ENCODE data around the gene FAM221B.
A peak's percentile ranks its signal among the peaks of the same experiment; 100 is the strongest.

FAM221B gene, protein sequence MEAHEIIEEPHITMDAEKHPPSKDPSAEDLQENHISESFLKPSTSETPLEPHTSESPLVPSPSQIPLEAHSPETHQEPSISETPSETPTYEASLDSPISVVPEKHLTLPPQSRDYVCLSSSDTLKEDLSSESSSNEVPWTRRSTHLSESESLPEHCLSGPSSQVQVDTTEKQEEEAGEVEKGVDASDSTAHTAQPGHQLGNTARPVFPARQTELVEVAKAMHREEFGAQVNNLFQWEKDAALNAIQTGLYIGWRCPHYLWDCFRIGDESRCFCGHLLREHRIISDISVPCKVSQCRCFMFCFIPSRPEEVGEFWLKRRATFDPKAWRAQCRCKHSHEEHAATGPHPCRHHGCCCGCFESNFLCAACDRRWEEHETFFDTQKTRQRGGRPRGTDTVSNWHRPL

DNA sequence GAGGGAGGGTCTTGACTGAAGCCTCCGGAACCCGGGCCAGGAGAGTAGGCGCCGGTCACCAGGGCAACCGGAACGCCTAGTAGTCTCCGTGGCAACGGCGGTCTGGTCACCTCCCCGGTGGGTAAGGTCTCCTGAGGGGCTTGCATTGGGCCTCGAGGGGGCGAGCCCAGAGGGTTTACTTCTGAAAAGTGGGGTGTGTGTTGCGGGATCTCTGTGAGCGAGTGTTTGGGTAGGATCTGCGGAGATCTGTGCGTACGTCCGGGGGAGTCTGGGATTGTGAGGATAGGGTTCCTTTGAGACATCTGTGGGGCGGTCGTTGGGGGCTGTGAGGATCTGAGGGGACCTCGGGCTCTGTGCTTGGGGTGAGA lies at the start of gene FAM221B:
FAM221B (minus strand) TSS at position 17 of the 368 bp plus-strand sequence. CDS start 2,571 bp downstream, outside the sequence.
- DNase-seq: peak in 1 of 6 experiments; percentile 54

DNA sequence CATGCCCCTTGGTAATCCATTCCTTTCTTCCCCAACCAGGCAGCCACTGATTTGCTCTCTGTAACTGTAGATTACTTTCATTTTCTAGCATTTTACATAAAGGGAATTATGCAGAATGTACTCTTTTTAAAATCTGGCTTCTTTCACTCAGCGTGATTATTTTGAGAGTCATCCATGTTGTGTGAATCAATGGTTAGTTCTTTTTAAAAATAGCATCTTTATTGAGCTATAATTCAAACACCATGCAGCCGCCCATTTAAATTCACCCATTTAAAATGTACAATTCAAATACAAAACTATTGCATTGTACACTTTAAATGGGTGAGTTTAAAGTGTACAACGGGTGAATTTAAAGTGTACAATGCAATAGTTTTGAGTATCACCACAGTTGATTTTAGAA lies 44.0 kb upstream of the FAM221B start:
- DNase-seq: no peak

DNA sequence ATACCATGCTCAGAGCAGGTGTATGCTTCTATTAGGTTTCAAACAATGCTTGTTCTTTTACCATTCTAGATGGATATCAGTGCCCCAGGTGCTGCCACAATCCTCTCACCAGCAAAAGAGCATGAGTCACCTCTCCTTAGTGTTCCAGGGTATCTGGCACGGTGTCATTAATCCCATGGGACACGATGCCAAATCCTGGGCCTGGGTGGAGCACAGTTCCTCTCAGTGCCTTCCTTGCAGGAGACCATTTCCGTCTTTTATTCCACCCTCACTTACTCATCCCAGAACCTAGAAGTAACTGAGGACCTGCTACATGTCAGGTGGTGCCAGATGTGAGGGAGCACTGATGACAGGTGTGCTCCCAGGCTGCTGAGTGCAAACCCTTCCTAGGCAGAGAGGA lies 43.0 kb upstream of the FAM221B start:
- DNase-seq: no peak

DNA sequence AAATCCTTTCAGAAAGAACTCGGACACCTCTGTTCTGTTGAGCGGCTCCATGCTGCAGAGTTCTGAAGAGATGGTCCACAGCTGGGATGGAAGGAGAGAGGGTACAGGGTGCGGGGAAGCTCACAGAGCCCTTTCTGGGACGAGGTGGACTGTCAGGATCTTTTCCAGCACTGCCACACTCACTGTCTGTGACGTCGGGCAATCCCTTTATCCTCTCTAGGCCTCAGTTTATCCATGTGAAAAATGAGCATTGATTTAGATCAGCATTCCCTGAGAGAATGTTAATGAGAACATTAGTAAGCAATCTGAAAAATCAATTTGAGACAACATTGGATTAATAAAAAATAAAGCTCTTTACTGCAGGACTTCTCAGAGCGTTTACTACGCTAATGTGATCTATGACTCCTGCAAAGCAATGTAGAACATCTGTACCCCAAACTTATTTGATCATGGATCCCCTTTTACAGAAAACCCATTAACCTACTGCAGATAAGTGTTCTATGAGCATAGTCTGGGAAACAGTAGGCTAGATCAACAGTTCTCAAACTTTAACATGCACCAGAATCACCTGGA lies 41.9 kb upstream of the FAM221B start, which contains the start of gene OR13J1:
OR13J1 (minus strand) TSS at position 51 of the 573 bp plus-strand sequence; CDS start at position 51, 0 bp downstream.
- DNase-seq: no peak

DNA sequence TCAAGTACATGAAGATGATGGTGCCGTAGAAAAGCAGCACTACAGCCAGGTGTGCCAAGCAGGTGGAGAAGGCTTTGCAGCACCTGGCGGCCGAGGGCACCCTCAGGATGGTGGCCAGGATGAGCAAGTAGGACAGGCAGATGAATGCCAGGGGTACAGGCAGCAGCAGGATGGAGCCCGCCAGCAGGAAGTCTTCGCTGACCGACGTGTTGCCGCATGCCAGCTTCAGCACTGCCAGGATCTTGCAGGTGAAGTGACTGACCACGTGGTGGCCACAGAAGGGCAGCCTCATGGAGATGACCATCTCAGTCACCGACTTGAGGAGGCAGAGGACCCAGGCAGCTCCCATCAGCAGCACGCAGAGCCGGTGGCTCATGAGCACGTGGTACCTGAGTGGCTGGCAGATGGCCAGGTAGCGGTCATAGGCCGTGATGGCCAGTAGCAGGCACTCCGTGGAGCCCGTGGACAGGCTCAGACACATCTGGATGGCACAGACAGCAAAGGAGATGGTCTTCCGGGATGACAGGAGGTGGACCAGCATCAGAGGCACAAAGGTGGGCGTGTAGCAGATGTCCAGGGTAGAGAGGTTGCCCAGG lies 41.2 kb upstream of the FAM221B start:
- DNase-seq: no peak

DNA sequence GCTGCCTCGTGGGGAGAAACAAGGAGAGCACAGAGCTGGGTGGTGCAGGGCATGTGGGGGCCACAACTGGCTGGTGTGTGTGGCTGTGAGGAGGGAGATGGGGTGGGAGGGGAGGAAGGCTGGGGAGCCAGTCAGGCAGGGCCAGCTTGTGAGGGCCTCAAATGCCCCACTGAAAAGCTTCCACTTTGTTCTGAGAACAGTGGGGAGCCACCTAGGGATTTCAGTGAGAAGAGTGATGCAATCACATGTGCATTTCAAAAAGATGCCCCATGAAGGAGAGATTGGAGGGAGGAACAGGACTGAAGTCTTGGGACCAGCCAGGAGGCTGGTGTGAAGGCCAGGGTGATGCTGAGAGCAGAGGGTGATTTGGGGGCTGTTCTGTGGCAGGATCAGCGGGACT lies 40.4 kb upstream of the FAM221B start:
- DNase-seq: no peak

DNA sequence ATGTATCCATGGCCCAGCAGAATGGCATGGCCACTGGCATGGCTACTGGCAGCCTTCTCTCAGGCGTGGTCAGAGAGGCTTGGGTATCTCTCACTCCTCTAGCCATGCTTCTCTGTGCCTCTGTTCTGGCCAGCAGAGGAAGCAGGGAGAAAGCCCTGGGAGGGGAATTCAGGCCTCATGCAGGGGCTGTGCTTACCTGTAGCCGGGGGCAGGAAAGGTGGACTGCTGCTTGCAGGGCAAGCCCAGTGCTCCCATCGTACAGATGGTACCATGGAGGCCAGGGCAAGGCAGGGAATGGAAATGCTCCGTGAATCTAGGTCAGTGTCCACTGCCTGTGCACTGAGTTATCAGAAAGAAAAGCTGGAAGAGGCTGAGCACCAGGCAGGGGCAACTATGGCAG lies 39.0 kb upstream of the FAM221B start:
- no peak for DNase-seq

DNA sequence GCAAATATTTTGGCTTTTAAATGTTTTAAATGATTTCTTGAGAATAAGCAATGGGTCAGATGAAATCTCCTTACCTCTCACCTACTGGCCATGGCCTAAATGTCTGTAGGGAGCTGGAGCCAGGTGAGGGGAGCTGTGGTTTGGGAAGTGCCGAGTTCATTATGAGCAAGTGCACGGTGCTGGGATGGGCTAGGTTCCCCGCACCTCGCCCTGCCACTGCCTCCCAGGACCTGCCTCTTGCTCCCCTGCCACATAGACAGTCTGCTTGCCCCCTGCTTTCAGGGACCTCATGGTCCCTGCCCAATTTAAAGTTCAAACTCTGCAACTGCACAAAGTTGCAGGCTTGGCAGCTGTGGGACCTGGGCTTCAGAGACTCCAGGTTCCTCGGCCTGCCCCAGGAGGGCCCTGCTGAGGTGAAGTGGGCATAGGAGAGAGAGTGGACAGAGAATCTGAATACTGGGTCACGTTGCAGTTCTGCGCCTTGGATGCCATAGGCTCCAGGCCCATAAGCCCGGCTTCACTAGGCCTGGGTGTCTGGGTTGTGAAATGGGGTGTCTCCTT lies 36.2 kb upstream of the FAM221B start:
- no peak for DNase-seq

DNA sequence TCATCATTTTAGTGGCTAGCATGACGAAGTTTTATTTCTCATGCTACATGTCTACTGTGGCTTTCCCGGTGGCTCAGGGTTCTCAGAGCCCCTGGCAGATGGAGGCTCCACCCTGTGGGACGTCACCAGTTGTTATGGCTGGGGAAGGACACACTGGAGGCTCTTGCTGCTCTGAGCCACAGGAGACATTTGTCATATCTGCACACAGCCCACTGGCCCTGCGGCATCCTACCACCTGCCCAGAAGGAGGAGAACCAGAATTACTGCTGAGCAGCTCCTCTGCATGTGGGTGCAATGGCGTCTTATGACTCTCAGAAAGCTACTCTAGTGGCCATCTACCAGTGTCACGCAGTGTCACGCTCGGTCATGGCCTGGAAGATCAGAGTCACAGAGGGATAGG lies 35.1 kb upstream of the FAM221B start:
- DNase-seq: no peak

DNA sequence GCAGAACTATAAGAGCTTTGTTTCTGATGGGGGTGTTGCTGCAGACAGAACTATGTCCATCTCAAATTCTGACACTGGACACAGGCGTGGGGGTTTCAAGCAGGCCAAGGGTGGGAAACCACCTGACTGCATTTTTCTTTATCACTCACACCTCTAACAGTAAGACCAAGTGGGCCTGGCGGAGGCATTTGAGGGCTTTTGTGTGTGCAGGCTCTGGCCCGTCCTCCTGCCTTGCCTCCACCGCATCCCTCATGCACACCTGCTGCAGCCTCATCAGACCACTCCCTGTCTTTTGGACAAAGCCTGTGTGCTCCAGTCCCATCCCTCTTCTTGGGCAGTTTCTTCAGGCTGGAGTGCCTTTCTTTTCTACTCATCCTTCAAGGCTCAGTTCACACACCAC lies 33.8 kb upstream of the FAM221B start:
- no peak for DNase-seq

DNA sequence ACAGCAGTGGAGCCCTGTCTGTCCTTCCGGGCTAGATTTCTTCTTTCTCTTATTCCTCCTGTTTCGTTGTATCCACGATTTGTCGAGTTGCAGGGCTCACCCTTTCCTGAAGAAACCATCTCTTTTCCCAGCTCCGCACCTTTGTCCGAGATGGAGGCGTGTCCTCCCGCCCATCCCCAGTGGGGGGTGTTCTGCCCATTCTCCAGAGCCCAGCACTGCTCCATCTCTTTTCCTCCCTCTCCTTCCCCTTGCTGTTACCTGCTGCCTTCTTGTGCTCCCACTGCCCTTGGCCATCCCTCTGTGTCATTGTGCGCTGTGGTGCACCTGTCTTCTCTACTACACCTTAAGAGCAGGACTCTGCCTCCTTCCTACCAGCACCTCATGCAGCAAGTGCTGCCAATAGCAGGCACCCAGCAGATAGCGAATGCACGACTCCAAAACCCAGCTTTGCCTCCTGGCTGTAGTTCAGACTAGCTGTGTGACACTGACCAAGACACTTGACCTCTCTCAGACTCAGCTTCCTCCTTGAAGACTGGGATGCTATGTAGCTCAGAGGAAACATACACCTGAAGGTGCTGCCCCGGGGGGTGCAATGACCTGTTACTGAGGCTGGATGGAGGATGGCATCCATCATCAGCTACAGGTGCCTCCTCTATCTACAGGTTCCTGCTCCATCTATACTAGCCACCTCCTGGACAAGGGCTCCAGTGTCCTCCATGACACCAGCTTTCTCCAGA lies 32.8 kb upstream of the FAM221B start:
- no peak for DNase-seq

DNA sequence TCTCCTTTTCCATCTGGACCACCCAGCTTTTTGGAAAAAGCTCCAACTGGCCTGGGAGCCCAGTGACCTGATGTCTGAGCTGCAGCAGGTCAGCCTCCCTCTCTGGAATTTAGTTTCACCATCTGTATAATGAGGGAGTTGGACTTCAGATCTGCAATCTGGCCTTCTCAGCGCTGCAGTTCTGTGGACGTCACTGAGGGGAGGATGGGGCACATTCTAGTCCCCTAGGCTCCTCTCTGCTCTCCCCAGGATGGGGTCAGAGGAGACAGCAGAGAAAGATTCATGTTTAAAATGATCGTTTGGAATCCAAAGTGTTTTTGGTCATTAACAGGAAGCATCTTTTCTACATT lies 31.4 kb upstream of the FAM221B start:
- DNase-seq: no peak

DNA sequence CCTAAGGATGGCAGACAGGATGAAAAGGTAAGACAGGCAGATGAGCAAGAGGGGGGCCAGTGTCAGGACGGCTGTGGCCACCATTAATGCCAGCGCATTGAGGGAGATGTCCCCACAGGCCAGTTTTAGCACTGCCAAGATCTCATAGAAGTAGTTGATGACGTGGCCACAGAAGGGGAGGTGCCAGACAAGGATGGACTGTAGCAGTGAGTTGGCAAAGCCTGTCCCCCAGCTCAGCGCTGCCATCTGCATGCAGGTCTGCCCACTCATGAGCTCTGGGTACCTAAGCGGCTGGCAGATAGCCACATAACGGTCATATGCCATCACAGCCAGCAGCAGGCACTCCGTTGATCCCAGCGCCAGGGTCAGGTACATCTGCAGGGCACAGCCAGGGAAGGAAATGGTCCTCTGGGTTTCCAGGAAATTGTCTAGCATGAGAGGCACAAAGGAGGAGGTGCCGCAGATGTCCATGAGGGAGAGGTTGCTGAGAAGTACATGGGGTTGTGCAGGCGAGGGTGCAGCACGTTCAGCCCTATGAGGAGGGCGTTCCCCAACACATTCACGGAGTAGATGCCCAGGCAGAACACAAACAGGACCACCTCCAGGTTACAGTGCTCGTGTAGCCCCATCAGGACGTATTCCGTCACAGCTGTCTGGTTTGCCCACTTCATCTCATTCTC lies 30.9 kb upstream of the FAM221B start:
- DNase-seq: no peak

DNA sequence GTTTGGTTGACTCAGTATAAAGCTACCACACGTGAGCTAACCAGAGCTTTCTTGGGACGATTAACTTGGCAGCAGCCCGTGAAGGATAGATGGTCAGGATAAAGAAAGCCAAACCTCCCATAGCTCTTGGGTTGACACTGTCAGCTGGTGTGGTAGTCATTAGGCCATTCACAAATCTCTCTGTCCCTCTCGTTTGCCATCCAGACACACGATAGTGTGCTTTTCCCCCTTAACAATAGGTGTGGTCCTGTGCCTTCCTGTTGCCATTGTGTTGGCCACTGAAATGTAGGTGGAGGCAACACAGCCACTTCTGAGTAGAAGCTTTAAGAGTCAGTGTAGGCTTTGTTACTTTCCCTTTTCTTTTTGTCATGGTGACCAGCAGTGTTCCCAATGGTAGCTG lies 29.9 kb upstream of the FAM221B start:
- no peak for DNase-seq

DNA sequence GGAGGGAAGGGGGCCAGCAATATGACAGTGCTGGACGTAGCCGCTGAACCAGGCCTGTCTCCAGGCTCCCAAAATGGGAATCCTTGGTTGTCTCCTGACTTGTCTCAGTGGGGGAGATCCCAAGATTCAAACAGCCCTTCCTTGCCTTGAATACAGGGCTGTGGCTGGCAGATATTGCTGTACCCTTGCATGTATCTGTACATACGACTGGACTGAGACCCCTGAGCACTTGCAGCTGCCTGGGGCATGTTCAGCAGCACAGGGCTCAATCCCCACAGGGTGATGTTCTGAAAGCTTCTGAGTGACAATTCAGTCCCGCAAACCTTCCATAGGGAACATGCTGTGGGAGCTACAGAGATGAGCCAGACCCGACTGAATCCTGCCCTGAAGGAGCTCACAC lies 28.4 kb upstream of the FAM221B start:
- DNase-seq: no peak

DNA sequence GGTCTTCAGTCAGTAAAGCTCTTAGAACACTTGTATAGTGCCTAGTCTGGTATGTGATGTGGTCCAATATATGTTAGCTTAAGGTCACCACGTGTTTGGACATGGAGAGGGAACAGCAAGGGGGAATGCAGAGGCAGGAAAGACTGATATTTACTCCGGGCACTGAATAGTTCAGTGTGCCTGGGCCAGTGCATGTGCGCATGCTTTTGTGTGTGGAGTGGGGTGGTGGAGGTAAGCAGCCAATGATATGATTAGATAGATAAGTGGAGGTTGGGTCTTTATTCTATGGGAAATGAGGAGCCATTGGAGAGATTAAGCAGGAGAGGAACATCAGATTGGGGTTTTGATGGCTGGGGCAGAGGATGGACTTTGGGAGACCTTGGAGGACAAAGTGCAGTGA lies 27.7 kb upstream of the FAM221B start:
- DNase-seq: no peak

DNA sequence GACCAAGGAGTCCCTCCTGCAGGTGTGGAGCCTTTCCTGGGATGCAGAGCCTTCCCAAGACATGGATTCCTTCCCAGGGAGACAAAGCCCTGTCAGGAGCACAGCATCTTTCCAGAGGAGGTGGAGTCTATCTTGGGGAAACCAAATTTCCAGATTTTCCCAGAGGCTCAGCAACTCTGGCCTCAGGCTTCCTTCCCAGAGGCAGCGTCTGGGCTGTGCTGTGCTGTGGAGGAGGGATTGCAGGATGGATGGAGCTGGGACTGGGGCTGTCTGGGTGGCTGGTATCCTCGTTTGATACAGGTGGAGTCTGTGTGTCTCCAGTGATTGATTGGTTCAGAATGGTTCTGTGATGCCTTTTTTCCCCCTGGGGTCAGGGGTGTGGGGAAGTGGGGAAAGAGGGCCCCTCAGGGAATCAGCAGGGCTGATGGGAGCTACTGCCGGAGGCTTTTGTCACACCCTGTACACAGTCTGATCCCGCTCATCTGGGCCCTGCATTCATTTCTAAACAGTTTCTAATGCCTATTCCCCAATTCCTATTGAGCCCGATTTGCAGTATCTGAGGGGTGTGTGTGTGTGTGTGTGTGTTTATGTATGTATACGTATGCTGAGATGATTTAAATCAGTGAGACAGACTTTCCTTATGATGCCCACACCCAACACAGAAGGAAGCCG lies 25.7 kb upstream of the FAM221B start:
- DNase-seq: no peak

DNA sequence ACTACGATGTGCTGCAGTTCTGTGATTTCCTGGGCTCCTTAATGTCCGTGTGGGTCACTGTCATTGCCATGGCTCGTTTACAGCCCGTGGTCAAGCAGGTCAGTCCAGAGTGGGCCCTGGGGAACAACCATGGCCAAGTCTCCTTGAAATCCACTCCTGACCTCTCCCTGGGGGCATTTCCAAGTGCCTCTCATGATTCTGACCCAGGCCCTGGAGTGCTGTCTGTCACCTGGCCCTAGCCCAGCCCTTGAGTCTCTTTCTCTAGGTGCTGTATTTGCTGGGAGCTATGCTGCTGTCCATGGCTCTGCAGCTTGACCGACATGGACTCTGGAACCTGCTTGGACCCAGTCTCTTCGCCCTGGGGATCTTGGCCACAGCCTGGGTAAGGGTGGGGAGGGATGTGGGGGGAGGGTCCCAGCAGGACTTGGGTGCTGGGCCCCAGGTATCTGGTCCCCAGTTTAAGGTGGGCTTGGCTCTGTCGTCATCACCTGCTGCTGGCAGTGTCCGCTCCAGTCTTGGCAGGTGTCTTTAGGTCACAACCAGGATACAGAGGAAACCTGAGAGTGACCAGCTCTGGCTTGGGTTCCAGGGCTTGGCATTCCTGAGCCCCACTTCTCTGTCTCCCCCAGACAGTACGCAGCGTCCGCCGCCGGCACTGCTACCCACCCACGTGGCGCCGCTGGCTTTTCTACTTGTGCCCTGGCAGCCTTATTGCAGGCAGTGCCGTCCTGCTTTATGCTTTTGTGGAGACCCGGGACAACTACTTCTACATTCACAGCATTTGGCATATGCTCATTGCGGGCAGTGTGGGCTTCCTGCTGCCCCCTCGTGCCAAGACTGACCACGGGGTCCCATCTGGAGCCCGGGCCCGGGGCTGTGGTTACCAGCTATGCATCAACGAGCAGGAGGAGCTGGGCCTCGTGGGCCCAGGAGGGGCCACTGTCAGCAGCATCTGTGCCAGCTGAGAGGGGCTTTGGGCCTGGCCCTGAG lies 24.6 kb upstream of the FAM221B start:
- DNase-seq: no peak

DNA sequence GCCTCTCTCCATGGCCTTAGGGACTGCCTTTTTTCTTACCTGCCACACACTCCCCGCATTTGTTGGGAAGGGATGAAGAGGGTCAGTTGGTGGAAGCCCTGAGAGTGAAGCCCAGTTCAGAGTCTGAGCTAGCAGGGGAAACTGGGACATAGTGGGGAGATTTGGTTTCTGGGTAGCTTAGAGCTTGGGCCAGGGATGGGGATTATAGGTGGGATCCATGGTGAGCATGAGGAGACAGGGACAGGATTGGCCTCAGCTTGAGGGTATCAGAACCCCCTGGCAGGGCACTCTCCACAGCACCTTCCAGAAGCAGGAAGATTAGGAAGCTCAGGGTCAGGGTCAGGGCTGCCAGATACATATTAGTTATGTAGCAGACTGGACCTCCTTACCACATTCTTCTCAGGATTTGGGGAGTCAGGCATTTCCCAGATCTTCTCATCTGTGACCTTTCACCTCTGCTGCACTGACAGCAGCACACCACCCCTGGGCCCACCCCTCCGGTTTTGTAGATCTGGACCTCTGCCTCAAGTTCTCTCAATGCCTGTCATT lies 23.8 kb upstream of the FAM221B start:
- no peak for DNase-seq

DNA sequence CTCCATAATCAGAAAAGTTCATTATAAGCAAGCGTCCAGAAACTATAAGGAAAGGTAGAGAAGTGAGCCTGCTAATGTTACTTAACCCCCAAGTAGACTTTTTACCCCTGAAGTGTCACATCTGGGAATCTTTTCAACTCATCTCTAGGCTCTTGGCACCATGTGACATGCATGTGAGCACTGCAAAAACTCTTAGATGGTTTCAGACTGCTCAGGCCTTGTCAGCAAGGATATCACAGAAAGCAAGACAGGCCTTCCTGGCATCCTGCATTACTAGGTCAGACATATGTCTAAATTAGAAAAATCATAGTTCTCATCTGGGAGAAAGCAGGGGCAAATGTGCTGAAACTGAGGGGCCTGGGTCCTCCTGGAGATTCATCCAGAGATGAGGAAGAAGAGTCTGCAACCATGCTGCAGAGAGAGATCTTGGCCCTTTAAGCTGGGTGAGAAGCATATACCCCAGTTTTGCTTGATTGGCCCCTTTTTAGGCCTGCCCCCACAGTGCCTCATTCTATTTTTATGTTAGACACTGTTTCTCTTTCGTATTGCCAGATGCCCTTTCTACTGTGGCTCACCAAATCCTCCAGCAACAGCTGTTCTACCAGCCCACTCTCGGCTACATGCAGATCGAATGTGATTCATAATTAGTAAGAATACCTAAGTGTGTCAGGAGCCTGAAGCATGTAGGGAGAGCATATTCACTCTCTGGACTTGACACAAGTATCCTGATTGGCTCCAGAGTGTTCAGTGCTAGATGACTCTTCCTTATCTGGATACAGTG lies 19.4 kb upstream of the FAM221B start:
- DNase-seq: no peak
